CD4-positive, alpha-beta T cell (primary cell): ENCODE data around the gene KRT1. TPM values are rescaled to one million over a fixed set of nuclear protein-coding genes. Genes with fewer than 3 reads are reported as not detected.

Experiments used
- ATAC-seq: fragments of 200-7000 bp; cut with Tn5 transposase; one replicate; pipeline ENCODE4 v1.10.0; 2022; ENCODE audit warnings: mild to moderate bottlenecking; ENCODE audit not compliant: poor library complexity
- CTCF ChIA-PET: fragments of 350-600 bp; sonication (Branson Sonifier 250); formaldehyde crosslinking; loops from one replicate; lab custom pipeline; 2021; ENCODE audit warnings: antibody characterized with exemption, inconsistent platforms; lab: Charles Lee
- POLR2A ChIA-PET: fragments of 350-600 bp; sonication (Branson Sonifier 250); formaldehyde crosslinking; loops from one replicate; lab custom pipeline; 2021; ENCODE audit warnings: antibody characterized with exemption, inconsistent platforms; lab: Charles Lee
- DNase-seq, 14 experiments: peaks; one replicate each; pipeline ENCODE4 v3.0.0-alpha.2; 2013 to 2020; ENCODE audit warnings: mixed read lengths in 2 of 14
- H3K27ac ChIP-seq, 2 donors: one replicate each; pipeline versions ENCODE4 v1.5.1 to v1.7.0; 2013; ENCODE audit warnings: low read length in 2 of 2, low read depth in 1 of 2, mild to moderate bottlenecking in 1 of 2
- H3K27me3 ChIP-seq, 2 experiments: 1 replicate in 1 of 2; 2 replicates in 1 of 2; pipeline versions ENCODE4 v1.6.1 to v1.7.0; 2013; ENCODE audit warnings: low read length in 2 of 2, control low read depth in 1 of 2, mild to moderate bottlenecking in 1 of 2, moderate library complexity in 1 of 2; ENCODE audit not compliant: insufficient read depth in 2 of 2, control insufficient read depth in 1 of 2
- H3K36me3 ChIP-seq: one replicate; pipeline ENCODE4 v1.6.1; 2013; ENCODE audit warnings: low read length, control low read depth; ENCODE audit not compliant: insufficient read depth
- H3K4me1 ChIP-seq: one replicate; pipeline ENCODE4 v1.6.1; 2013; ENCODE audit warnings: low read length, control low read depth; ENCODE audit not compliant: insufficient read depth
- H3K4me3 ChIP-seq: one replicate; pipeline ENCODE4 v1.5.1; 2013; ENCODE audit warnings: mild to moderate bottlenecking, low read length, moderate library complexity
- H3K9me3 ChIP-seq, 2 experiments: 1 replicate in 1 of 2; 2 replicates in 1 of 2; pipeline versions ENCODE4 v1.6.1 to v1.7.0; 2013; ENCODE audit warnings: low read length in 2 of 2, mild to moderate bottlenecking in 2 of 2, control low read depth in 1 of 2, moderate library complexity in 1 of 2; ENCODE audit not compliant: control insufficient read depth in 1 of 2, insufficient read depth in 1 of 2
- H3K27ac Mint-ChIP-seq: one replicate; pipeline ENCODE4 v1.8.0; 2020; ENCODE audit warnings: mixed read lengths
- H3K27me3 Mint-ChIP-seq: one replicate; pipeline ENCODE4 v1.8.0; 2021; ENCODE audit warnings: mixed read lengths
- H3K36me3 Mint-ChIP-seq: one replicate; pipeline ENCODE4 v1.8.0; 2021; ENCODE audit warnings: low read depth, mixed read lengths
- H3K4me1 Mint-ChIP-seq: one replicate; pipeline ENCODE4 v1.8.0; 2021; ENCODE audit warnings: low read depth, mixed read lengths
- H3K4me3 Mint-ChIP-seq: one replicate; pipeline ENCODE4 v1.8.0; 2020; ENCODE audit warnings: mild to moderate bottlenecking, mixed read lengths
- H3K9me3 Mint-ChIP-seq: one replicate; pipeline ENCODE4 v1.8.0; 2020; ENCODE audit warnings: mixed read lengths
- intact Hi-C, 2 experiments: fragments of 100-400 bp; cut with DNase I in 1 of 2; cut with micrococcal nuclease in 1 of 2; formaldehyde crosslinking; loops; one replicate each; pipeline versions ENCODE4 v1.15.1 to v1.9.0; 2023 to 2025; cut with DNase I, micrococcal nuclease
- total RNA-seq, 174 experiments: library from RNA in 2 of 174; stranded (reverse) in 2 of 174; gene quantifications; one replicate each; pipeline ENCODE4 v1.2.3 and lab custom pipeline; 2021 to 2026
- TF ChIP-seq, protein P1 (sequence below): fragments of 200-600 bp; IDR thresholded peaks from one replicate; pipeline ENCODE4 v1.8.0; 2022; ENCODE audit warnings: antibody characterized with exemption, mild to moderate bottlenecking

The KRT1 gene
- total RNA-seq, 2 experiments from 2014 or later, result 3.9 to 4.0 TPM

DNA sequence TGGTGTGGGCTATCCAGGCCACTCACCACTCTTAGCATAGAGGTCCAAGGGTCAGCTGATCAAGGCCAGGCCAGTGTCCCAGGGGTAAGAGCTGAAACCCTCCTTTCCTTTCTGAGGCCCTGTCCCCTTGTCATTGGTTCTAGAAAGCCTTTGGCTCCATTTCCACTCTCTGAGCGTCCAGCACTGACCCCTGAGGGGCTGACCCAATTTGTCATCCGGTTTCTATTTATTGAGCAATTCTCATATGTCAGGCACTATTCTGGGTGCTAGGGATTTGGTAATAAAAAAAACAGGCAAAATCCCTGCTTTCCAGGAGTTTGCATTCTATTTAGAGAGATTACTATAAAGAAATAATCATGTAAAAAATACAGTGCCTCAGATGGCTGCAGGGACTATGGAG is 19.8 kb upstream of the KRT1 start:
- CTCF ChIA-PET, result no interaction called here
- no peaks in the 10 kb centered on the region for H3K4me1 ChIP-seq
- no peaks in the 10 kb centered on the region for H3K36me3 ChIP-seq
- H3K27ac ChIP-seq, result no peak overlapping the region
- Mint-ChIP-seq H3K4me1 (no peaks in the 10 kb centered on the region), H3K36me3 (no peaks in the 10 kb centered on the region), H3K4me3 (no peak overlapping the region), H3K27me3 (no peaks in the 10 kb centered on the region), H3K9me3 (no peaks in the 10 kb centered on the region), H3K27ac (no peak overlapping the region)
- DNase-seq (no peak), ATAC-seq (no peak)
- H3K4me3 ChIP-seq, result no peak overlapping the region
- intact Hi-C loops, result no loop called here
- H3K9me3 ChIP-seq, result no peaks in the 10 kb centered on the region
- no peaks in the 10 kb centered on the region for H3K27me3 ChIP-seq
- POLR2A ChIA-PET, result interaction anchor here (2.0 kb wide), 1 partner anchor 9 kb away, joined by 4 read pairs; no protein-coding TSS in a partner anchor
- TF ChIP-seq, protein P1, sequence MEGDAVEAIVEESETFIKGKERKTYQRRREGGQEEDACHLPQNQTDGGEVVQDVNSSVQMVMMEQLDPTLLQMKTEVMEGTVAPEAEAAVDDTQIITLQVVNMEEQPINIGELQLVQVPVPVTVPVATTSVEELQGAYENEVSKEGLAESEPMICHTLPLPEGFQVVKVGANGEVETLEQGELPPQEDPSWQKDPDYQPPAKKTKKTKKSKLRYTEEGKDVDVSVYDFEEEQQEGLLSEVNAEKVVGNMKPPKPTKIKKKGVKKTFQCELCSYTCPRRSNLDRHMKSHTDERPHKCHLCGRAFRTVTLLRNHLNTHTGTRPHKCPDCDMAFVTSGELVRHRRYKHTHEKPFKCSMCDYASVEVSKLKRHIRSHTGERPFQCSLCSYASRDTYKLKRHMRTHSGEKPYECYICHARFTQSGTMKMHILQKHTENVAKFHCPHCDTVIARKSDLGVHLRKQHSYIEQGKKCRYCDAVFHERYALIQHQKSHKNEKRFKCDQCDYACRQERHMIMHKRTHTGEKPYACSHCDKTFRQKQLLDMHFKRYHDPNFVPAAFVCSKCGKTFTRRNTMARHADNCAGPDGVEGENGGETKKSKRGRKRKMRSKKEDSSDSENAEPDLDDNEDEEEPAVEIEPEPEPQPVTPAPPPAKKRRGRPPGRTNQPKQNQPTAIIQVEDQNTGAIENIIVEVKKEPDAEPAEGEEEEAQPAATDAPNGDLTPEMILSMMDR, result no peak

DNA sequence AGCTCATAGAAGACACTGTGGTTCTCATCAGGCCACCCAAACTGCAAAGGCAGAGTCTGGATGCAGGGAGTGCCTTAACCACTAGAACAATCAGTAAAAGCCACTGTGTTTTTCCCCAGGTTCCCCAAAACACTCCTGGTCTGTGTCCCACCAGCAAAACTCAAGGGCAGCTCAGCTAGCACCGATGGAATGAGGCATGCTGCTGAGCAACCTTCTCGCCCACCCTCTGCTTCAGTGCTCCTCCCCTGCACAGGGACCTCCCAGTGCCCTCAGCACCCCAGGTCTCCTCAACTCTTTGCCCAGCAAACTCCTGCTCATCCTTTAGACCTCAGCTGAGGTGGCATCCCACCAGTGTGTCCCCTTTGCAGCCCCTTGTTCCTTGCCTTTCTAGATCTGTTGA is 19.2 kb upstream of the KRT1 start:
- no peaks in the 10 kb centered on the region for H3K9me3 ChIP-seq
- H3K4me1 Mint-ChIP-seq, result no peaks in the 10 kb centered on the region
- TF ChIP-seq, protein P1, result no peak
- no peak overlapping the region for H3K27ac ChIP-seq
- H3K4me3 Mint-ChIP-seq, result no peak overlapping the region
- POLR2A ChIA-PET, result interaction anchor here (2.0 kb wide), 1 partner anchor 9 kb away, joined by 4 read pairs; no protein-coding TSS in a partner anchor
- no peaks in the 10 kb centered on the region for H3K36me3 Mint-ChIP-seq
- H3K4me1 ChIP-seq, result no peaks in the 10 kb centered on the region
- H3K36me3 ChIP-seq, result no peaks in the 10 kb centered on the region
- ATAC-seq (no peak), DNase-seq (no peak)
- CTCF ChIA-PET, result no interaction called here
- no peaks in the 10 kb centered on the region for H3K27me3 ChIP-seq
- H3K27ac Mint-ChIP-seq, result no peak overlapping the region
- no peaks in the 10 kb centered on the region for H3K9me3 Mint-ChIP-seq
- no peaks in the 10 kb centered on the region for H3K27me3 Mint-ChIP-seq
- intact Hi-C loops, result no loop called here
- H3K4me3 ChIP-seq, result no peak overlapping the region

DNA sequence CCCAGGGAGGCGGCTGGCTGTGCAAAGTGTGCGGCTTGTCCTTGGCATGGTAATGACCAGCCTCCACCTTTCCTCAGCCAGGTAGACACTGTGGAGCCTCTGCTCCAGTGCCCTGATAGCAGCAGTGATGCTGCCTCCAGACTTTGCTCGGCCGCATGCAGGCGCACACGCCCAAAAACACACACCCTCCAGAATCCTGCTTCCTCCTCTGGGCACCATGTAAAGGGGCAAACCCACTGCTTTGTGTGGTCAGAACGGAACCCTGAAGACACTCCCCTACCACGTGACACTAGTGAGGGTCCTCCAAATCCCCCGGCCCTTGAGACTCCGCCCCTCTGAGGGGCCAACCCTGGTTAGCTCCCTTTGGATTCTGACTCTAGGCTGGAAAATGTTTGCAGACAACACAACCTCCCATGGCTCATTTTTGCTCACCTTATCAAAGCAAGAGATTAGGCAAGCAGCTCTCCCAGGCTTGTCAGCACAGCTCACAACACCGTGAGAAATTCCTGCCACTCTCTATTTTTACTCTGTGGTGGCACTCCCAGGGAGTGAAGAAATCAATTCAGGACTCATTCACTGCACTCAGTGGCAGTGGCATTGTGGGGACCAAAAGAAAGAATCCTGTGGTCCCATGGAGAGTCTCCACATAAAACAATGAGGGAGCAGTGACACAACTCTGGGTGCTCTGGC is 18.6 kb upstream of the KRT1 start:
- TF ChIP-seq, protein P1, result no peak
- Mint-ChIP-seq H3K4me3 (no peak overlapping the region), H3K4me1 (no peaks in the 10 kb centered on the region), H3K27me3 (no peaks in the 10 kb centered on the region), H3K9me3 (no peaks in the 10 kb centered on the region), H3K36me3 (no peaks in the 10 kb centered on the region), H3K27ac (no peak overlapping the region)
- no peaks in the 10 kb centered on the region for H3K27me3 ChIP-seq
- H3K4me1 ChIP-seq, result no peaks in the 10 kb centered on the region
- no peak overlapping the region for H3K4me3 ChIP-seq
- no peak overlapping the region for H3K27ac ChIP-seq
- POLR2A ChIA-PET, result interaction anchor here (2.0 kb wide), 1 partner anchor 10 kb away, joined by 4 read pairs; no protein-coding TSS in a partner anchor
- no peaks in the 10 kb centered on the region for H3K36me3 ChIP-seq
- DNase-seq (no peak), ATAC-seq (no peak)
- CTCF ChIA-PET, result no interaction called here
- H3K9me3 ChIP-seq, result no peaks in the 10 kb centered on the region
- intact Hi-C loops, result no loop called here
